OCI-LY1 (cell line): Measurements from ENCODE around the gene MAP2.

Source experiments
- EZH2 ChIP-seq: fragments of 200-600 bp; sonication (generic), shearing (Covaris generic); IDR thresholded peaks from 2 replicates; pipeline ENCODE4 v1.8.0; 2017; ENCODE audit warnings: borderline replicate concordance, mixed run types, mild to moderate bottlenecking, antibody characterized with exemption, low read length, moderate library complexity, mixed read lengths
- TF ChIP-seq, protein P1 (sequence below): fragments of 200-600 bp; sonication (generic), shearing (Covaris generic); IDR thresholded peaks from 2 replicates; pipeline ENCODE4 v1.5.1; 2017; ENCODE audit warnings: mild to moderate bottlenecking, antibody characterized with exemption, low read length, moderate library complexity, mixed read lengths

DNA sequence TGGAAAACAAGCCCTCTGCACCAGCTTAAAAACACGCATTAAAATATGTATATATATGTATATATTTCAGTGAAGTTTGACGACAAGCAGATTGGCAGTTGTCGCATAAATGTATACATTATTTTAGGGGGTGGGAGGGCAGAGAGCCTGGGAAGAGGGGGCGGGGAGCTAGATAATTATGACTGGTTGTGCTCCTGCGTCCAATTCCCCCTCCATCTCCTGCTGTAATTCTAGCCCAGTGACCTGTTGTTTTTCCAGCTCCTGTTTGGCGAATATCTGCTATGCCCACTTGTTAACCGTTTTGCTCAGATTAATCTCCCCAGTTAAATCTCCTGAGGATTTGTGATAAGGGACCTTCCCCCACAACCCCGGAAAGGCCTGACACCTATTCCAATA lies 348.4 kb downstream of the MAP2 start:
- no peak for TF ChIP-seq EZH2
- TF ChIP-seq, protein P1, sequence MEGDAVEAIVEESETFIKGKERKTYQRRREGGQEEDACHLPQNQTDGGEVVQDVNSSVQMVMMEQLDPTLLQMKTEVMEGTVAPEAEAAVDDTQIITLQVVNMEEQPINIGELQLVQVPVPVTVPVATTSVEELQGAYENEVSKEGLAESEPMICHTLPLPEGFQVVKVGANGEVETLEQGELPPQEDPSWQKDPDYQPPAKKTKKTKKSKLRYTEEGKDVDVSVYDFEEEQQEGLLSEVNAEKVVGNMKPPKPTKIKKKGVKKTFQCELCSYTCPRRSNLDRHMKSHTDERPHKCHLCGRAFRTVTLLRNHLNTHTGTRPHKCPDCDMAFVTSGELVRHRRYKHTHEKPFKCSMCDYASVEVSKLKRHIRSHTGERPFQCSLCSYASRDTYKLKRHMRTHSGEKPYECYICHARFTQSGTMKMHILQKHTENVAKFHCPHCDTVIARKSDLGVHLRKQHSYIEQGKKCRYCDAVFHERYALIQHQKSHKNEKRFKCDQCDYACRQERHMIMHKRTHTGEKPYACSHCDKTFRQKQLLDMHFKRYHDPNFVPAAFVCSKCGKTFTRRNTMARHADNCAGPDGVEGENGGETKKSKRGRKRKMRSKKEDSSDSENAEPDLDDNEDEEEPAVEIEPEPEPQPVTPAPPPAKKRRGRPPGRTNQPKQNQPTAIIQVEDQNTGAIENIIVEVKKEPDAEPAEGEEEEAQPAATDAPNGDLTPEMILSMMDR: no peak
